Thyroid gland (tissue), 4 donors: ENCODE results near the gene CHST8. TPM values are rescaled to one million over a fixed set of nuclear protein-coding genes. Genes with fewer than 3 reads are reported as not detected.

Experiments
- DNase-seq, 2 donors: peaks; one replicate each; pipeline ENCODE4 v3.0.0-alpha.2; 2019
- H3K27ac ChIP-seq, 3 donors: fragments of 200-600 bp; sonication (generic); 1 replicate in 2 of 3; 2 replicates in 1 of 3; pipeline ENCODE4 v1.5.1; 2016 to 2019; ENCODE audit warnings: mild to moderate bottlenecking in 1 of 3, moderate library complexity in 1 of 3
- H3K27me3 ChIP-seq: fragments of 200-600 bp; sonication (generic); one replicate; pipeline ENCODE4 v1.5.1; 2019
- H3K36me3 ChIP-seq, 2 donors: fragments of 200-600 bp; sonication (generic); one replicate each; pipeline ENCODE4 v1.5.1; 2016 to 2019
- H3K4me1 ChIP-seq, 2 donors: fragments of 200-600 bp; sonication (generic); one replicate each; pipeline ENCODE4 v1.5.1; 2017 to 2019
- H3K4me3 ChIP-seq, 3 donors: fragments of 200-600 bp; sonication (generic); replicated peaks in 1 of 3; 1 replicate in 2 of 3; 2 replicates in 1 of 3; pipeline ENCODE4 v1.5.1; 2016; ENCODE audit warnings: mild to moderate bottlenecking in 1 of 3
- H3K9me3 ChIP-seq: fragments of 200-600 bp; sonication (generic); one replicate; pipeline ENCODE4 v1.5.1; 2017
- CTCF ChIP-seq, 6 experiments: fragments of 200-600 bp in 3 of 6; fragments of 450-650 bp in 3 of 6; sonication (generic) in 3 of 6; IDR thresholded peaks; one replicate each; pipeline ENCODE4 v1.5.1; 2016 to 2019; ENCODE audit warnings: antibody characterized with exemption in 6 of 6, mild to moderate bottlenecking in 2 of 6, inconsistent platforms in 1 of 6, moderate library complexity in 1 of 6
- POLR2A ChIP-seq, 2 donors: fragments of 450-650 bp; IDR thresholded peaks; one replicate each; pipeline ENCODE4 v1.6.1; 2017; ENCODE audit warnings: antibody characterized with exemption in 2 of 2, mild to moderate bottlenecking in 2 of 2, moderate library complexity in 1 of 2
- WGBS, 2 donors: methylation state at CpG; one replicate each; pipeline ENCODE4 v1.1.5; 2017; 5-methylcytosine and 5-hydroxymethylcytosine counted together
- intact Hi-C: fragments of 100-400 bp; cut with DNase I; formaldehyde crosslinking; loops from one replicate; pipeline ENCODE4 v1.15.1; 2023
- total RNA-seq, 4 donors: library from RNA; depleted of rRNA; stranded (reverse); fragments of >200 nt; gene quantifications; one replicate each; pipeline ENCODE4 v1.2.3, GENCODE V29; 2016

Gene CHST8
- total RNA-seq, 4 donors from 2014 or later: 0.83 to 2.6 (median 1.4) TPM; not detected in 1

DNA sequence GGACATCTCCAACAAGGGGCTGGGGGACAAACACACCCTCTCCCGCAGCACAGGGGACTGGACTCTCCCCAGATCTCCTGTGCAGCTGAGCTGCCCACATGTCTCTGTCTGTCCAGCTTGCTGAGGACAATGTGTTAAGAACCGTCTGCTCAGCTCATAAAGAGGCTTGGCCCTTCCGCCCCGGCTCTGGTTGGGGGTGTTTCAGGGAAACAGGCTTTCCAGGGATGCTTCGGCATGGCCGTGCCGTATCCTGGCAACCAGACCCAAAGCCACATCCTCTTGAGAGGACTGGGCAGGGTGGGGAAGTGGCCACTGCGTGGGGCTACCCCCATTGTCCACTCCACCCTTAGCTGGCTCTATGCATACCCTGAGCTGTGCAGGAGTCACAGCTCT is 41.1 kb upstream of the CHST8 start:
- no peak for DNase-seq
- no peaks in the 10 kb centered on the region for H3K9me3 ChIP-seq
- intact Hi-C loops: no loop called here

DNA sequence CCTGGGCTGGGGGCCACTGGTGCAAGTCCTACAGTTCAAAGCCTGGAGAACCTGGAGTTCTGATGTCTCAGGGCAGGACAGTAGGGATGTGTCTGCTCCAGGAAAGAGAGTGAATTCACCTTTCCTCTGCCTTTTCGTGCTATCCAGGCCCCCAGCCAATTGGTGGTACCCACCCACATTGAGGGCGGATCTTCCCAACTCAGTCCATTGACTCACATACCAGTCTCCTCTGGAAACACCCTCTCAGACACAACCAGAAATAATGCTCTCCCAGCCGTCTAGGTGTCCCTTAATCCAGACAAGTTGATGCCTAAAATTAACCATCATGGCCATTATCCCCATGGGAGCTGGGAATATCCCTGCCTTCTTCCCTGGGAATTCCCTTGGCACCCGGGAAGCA is 38.8 kb upstream of the CHST8 start:
- Histone ChIP-seq H3K36me3 (no peaks in the 10 kb centered on the region), H3K27ac (no peak overlapping the region), H3K4me3 (no peak overlapping the region), H3K9me3 (no peaks in the 10 kb centered on the region), H3K4me1 (no peaks in the 10 kb centered on the region), H3K27me3 (no peaks in the 10 kb centered on the region)
- intact Hi-C loops: no loop called here
- TF ChIP-seq POLR2A (IDR thresholded peaks at IDR 0.05) (no peak), CTCF (IDR thresholded peaks at IDR 0.05) (no peak)
- WGBS, 2 donors: 54 to 58% methylated on average over 4 of the region's 4 CpGs
- DNase-seq: no peak

More for the DNA sequence above, 41.1 kb upstream of the CHST8 start:
- TF ChIP-seq POLR2A (IDR thresholded peaks at IDR 0.05): no peak
- no peak for TF ChIP-seq CTCF (IDR thresholded peaks at IDR 0.05)
- Histone ChIP-seq H3K27me3 (no peaks in the 10 kb centered on the region), H3K36me3 (no peaks in the 10 kb centered on the region), H3K4me1 (no peaks in the 10 kb centered on the region), H3K4me3 (no peak overlapping the region), H3K27ac (no peak overlapping the region)
- WGBS, 2 donors: 40 to 86% methylated on average over 1 to 2 of the region's 8 CpGs

- TF ChIP-seq CTCF (IDR thresholded peaks at IDR 0.05): no peak
- no peak overlapping the region for H3K27ac ChIP-seq
- H3K4me3 ChIP-seq: no peak overlapping the region
- H3K27me3 ChIP-seq: no peaks in the 10 kb centered on the region
- no peaks in the 10 kb centered on the region for H3K9me3 ChIP-seq
- 69 to 80% methylated on average over 2 of the region's 2 CpGs for WGBS, 2 donors
- no peaks in the 10 kb centered on the region for H3K36me3 ChIP-seq
- no peaks in the 10 kb centered on the region for H3K4me1 ChIP-seq
- DNase-seq: no peak
- intact Hi-C loops: no loop called here
Observed at GRCh38 chr19:33587150-33587549, 34.6 kb upstream of the CHST8 start.

DNA sequence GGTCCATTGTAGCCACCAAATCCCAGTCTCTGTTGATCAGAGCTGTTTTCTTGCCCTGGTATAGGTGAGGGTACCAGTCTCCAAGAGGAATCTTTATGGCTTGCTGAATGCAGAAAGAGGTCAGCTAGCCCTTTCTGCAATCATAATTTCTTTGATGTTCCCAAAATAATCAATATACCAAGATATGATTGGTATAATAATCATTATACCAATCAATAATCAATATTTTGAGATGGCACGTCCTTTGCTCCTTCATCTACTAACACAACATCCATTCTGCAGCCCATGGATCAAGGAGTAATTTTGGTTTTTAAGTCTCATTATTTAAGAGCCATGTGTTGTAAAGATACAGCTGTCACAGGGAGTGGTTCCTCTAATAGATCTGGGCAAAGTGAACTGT is 31.5 kb upstream of the CHST8 start:
- Histone ChIP-seq H3K4me1 (no peaks in the 10 kb centered on the region), H3K9me3 (no peaks in the 10 kb centered on the region), H3K4me3 (no peak overlapping the region), H3K27ac (no peak overlapping the region), H3K27me3 (no peaks in the 10 kb centered on the region), H3K36me3 (no peaks in the 10 kb centered on the region)
- no peak for TF ChIP-seq CTCF (IDR thresholded peaks at IDR 0.05)
- TF ChIP-seq POLR2A (IDR thresholded peaks at IDR 0.05): no peak
- DNase-seq: no peak
- intact Hi-C loops: no loop called here
- 69 to 77% methylated on average over 1 of the region's 1 CpG for WGBS, 2 donors

DNA sequence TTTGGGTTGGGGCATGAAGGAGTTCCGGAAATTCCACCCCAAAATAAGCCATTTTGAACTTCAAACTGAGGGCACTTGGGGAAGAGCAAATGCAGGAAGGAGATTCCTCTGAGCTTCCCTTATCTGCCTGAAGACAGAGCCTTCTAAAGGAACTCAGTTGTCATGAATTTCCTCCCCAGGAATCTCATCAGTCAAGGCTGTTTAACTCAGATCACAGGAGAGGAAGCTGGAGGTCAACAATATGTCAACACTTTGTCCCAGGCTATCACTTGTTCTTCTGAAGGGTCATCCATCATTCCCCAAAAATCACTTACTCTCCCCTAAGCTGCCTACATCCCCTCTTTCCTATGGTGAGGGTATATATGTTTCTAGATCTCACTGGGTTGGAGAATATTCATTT is 26.0 kb upstream of the CHST8 start:
- Histone ChIP-seq H3K27me3 (no peaks in the 10 kb centered on the region), H3K4me1 (no peaks in the 10 kb centered on the region), H3K27ac (no peak overlapping the region), H3K36me3 (no peaks in the 10 kb centered on the region), H3K4me3 (no peak overlapping the region), H3K9me3 (no peaks in the 10 kb centered on the region)
- no peak for DNase-seq
- 47 to 55% methylated on average over 1 of the region's 1 CpG for WGBS, 2 donors
- TF ChIP-seq CTCF (IDR thresholded peaks at IDR 0.05) (no peak), POLR2A (IDR thresholded peaks at IDR 0.05) (no peak)
- intact Hi-C loops: no loop called here
